ENCODE data around the gene UBE3B.

Gene UBE3B

DNA sequence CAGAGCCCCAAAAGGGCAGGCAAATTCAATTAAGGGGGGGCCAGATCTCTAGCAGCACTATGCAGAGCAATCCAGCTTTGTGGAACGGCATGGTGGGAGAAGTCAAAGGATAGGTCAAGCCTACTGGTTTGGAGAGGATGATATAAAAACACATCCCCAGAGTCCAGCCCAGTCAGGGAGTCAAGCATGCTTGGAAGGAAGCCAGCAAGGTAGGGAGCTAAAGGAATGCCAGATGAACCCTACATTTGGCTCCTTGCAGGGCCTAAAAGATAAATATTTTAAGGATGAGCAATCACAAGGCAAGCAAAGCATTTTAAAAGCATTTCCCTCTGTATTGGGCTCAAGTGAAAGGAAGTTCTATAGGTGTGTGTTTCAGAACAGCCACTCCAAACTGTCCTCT is 21.7 kb upstream of the UBE3B start:
- Histone ChIP-seq H3K4me3 (ENCODE audit: low read depth, low read length) (no peak overlapping the region), H3K9me3 (ENCODE audit: control insufficient read depth, low read length) (no peaks in the 10 kb centered on the region), H3K4me2 (ENCODE audit: low read length) (no peak overlapping the region), H3K27me3 (ENCODE audit: control insufficient read depth, insufficient read depth, low read length) (no peaks in the 10 kb centered on the region), H3K9ac (no peak overlapping the region), H3K4me1 (no peaks in the 10 kb centered on the region), H3K27ac (no peak overlapping the region), H3K79me2 (peaks cover 15% of the 10 kb centered on the region), H3K36me3 (ENCODE audit: control insufficient read depth, insufficient read depth, low read length) (no peaks in the 10 kb centered on the region), H2AFZ (no peak overlapping the region)
- TF ChIP-seq, protein P1, sequence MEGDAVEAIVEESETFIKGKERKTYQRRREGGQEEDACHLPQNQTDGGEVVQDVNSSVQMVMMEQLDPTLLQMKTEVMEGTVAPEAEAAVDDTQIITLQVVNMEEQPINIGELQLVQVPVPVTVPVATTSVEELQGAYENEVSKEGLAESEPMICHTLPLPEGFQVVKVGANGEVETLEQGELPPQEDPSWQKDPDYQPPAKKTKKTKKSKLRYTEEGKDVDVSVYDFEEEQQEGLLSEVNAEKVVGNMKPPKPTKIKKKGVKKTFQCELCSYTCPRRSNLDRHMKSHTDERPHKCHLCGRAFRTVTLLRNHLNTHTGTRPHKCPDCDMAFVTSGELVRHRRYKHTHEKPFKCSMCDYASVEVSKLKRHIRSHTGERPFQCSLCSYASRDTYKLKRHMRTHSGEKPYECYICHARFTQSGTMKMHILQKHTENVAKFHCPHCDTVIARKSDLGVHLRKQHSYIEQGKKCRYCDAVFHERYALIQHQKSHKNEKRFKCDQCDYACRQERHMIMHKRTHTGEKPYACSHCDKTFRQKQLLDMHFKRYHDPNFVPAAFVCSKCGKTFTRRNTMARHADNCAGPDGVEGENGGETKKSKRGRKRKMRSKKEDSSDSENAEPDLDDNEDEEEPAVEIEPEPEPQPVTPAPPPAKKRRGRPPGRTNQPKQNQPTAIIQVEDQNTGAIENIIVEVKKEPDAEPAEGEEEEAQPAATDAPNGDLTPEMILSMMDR (IDR thresholded peaks at IDR 0.05), result no peak

GRCh38 chr12:109458086-109458485 is 19.3 kb upstream of the UBE3B start:
- Histone ChIP-seq H3K9ac (no peak overlapping the region), H3K27ac (peak overlapping the region; percentile 16), H3K4me3 (ENCODE audit: low read depth, low read length) (no peak overlapping the region), H3K36me3 (ENCODE audit: control insufficient read depth, insufficient read depth, low read length) (no peaks in the 10 kb centered on the region), H3K4me1 (peaks cover 6% of the 10 kb centered on the region), H3K4me2 (ENCODE audit: low read length) (no peak overlapping the region), H2AFZ (no peak overlapping the region), H3K79me2 (peaks cover 15% of the 10 kb centered on the region), H3K27me3 (ENCODE audit: control insufficient read depth, insufficient read depth, low read length) (no peaks in the 10 kb centered on the region), H3K9me3 (ENCODE audit: control insufficient read depth, low read length) (no peaks in the 10 kb centered on the region)
- TF ChIP-seq, protein P1 (IDR thresholded peaks at IDR 0.05), result no peak

- H3K4me3 ChIP-seq (ENCODE audit: low read depth, low read length), result no peak overlapping the region
- TF ChIP-seq, protein P1 (IDR thresholded peaks at IDR 0.05), result no peak
- H3K4me2 ChIP-seq (ENCODE audit: low read length), result no peak overlapping the region
- no peaks in the 10 kb centered on the region for H3K36me3 ChIP-seq (ENCODE audit: control insufficient read depth, insufficient read depth, low read length)
- no peak overlapping the region for H3K27ac ChIP-seq
- H3K9ac ChIP-seq, result no peak overlapping the region
- peaks cover 17% of the 10 kb centered on the region for H3K79me2 ChIP-seq
- no peaks in the 10 kb centered on the region for H3K9me3 ChIP-seq (ENCODE audit: control insufficient read depth, low read length)
- peaks cover 13% of the 10 kb centered on the region for H3K4me1 ChIP-seq
- no peak overlapping the region for H2AFZ ChIP-seq
- no peaks in the 10 kb centered on the region for H3K27me3 ChIP-seq (ENCODE audit: control insufficient read depth, insufficient read depth, low read length)
Measured at GRCh38 chr12:109458771-109459208, 18.6 kb upstream of the UBE3B start.

DNA sequence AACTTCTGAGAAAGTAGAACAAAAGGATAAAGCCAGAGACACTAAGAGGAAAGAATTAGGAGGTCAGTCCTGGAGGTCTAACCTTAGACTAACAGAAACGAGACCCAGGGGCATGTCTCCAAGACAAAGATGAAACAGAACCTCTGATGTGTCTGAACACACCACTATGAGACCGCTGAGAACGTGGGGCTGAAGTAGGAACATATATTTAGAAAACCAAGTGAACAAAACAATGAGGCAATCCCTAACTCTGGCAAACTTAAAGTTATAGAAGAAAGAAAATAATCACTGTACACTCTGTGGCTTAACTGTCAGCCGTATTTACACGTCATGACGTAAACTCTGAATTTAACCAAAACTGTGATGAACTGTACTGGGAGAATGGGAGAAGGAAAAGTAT is 18.2 kb upstream of the UBE3B start:
- H3K4me3 ChIP-seq (ENCODE audit: low read depth, low read length), result no peak overlapping the region
- no peak overlapping the region for H3K27ac ChIP-seq
- no peak overlapping the region for H3K9ac ChIP-seq
- H3K4me2 ChIP-seq (ENCODE audit: low read length), result no peak overlapping the region
- H3K79me2 ChIP-seq, result peaks cover 17% of the 10 kb centered on the region
- no peak overlapping the region for H2AFZ ChIP-seq
- TF ChIP-seq, protein P1 (IDR thresholded peaks at IDR 0.05), result no peak
- no peaks in the 10 kb centered on the region for H3K36me3 ChIP-seq (ENCODE audit: control insufficient read depth, insufficient read depth, low read length)
- H3K27me3 ChIP-seq (ENCODE audit: control insufficient read depth, insufficient read depth, low read length), result no peaks in the 10 kb centered on the region
- H3K9me3 ChIP-seq (ENCODE audit: control insufficient read depth, low read length), result no peaks in the 10 kb centered on the region
- H3K4me1 ChIP-seq, result peaks cover 16% of the 10 kb centered on the region

GRCh38 chr12:109460538-109460937 is 16.9 kb upstream of the UBE3B start:
- Histone ChIP-seq H3K9ac (no peak overlapping the region), H3K4me3 (ENCODE audit: low read depth, low read length) (no peak overlapping the region), H3K27me3 (ENCODE audit: control insufficient read depth, insufficient read depth, low read length) (no peaks in the 10 kb centered on the region)

More at GRCh38 chr12:109460538-109460937, 16.9 kb upstream of the UBE3B start:
- peaks cover 16% of the 10 kb centered on the region for H3K4me1 ChIP-seq
- H3K36me3 ChIP-seq (ENCODE audit: control insufficient read depth, insufficient read depth, low read length), result no peaks in the 10 kb centered on the region
- no peaks in the 10 kb centered on the region for H3K9me3 ChIP-seq (ENCODE audit: control insufficient read depth, low read length)
- TF ChIP-seq, protein P1 (IDR thresholded peaks at IDR 0.05), result no peak
- peak overlapping the region; percentile 85 for H3K27ac ChIP-seq
- H3K4me2 ChIP-seq (ENCODE audit: low read length), result no peak overlapping the region
- peaks cover 26% of the 10 kb centered on the region for H3K79me2 ChIP-seq
- H2AFZ ChIP-seq, result no peak overlapping the region
